HFF-Myc (cell line): ENCODE results near the gene ZBTB12.

Experiments
- DNase-seq: peaks from one replicate; pipeline ENCODE4 v3.0.0-alpha.2; 2011; ENCODE audit warnings: low read depth; ENCODE audit errors: extremely low read depth
- H3K4me3 ChIP-seq: replicated peaks from 2 replicates; pipeline ENCODE4 v1.5.1; 2011; ENCODE audit warnings: low read depth, mild to moderate bottlenecking, control low read depth, low read length
- TF ChIP-seq, protein P1 (sequence below): IDR thresholded peaks from 2 replicates; pipeline ENCODE4 v1.5.1; 2012; ENCODE audit warnings: mild to moderate bottlenecking, low read depth, low read length, control low read depth; ENCODE audit errors: missing control alignments

The ZBTB12 gene

DNA sequence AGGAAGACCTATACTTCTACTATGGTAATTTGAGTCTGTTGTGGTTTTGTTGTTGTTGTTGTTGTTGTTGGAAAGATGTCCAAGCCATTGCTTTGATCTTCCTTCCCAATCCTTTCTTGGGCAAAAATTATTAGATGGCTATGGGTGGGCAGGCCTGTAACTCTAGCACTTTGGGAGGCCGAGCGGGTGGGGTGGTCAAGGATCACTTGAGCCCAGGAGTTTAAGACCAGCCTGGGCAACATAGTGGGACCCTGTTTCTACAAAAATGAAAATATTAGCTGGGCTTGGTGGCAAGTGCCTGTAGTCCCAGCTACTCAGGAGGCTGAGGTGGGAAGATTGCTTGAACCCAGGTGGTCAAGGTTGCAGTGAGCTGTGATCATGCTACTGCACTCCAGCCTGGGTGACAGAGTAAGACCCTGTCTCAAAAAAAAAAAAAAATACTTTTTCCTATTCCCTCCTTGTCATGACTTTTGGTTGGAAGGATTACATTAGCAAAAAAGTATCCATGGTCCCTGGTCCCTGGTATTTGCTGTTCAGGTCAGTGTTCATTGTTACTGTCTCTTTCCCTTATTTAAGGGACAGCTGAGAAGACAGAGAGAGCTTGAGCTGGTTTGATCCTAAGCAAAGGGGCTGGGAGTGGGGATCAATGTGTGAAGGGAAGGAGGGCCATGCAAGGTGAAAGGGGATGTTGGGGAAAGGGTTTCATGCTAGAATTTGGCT lies 51.0 kb downstream of the ZBTB12 start:
- H3K4me3 ChIP-seq, result no peak overlapping the region
- no peak for DNase-seq
- TF ChIP-seq, protein P1, sequence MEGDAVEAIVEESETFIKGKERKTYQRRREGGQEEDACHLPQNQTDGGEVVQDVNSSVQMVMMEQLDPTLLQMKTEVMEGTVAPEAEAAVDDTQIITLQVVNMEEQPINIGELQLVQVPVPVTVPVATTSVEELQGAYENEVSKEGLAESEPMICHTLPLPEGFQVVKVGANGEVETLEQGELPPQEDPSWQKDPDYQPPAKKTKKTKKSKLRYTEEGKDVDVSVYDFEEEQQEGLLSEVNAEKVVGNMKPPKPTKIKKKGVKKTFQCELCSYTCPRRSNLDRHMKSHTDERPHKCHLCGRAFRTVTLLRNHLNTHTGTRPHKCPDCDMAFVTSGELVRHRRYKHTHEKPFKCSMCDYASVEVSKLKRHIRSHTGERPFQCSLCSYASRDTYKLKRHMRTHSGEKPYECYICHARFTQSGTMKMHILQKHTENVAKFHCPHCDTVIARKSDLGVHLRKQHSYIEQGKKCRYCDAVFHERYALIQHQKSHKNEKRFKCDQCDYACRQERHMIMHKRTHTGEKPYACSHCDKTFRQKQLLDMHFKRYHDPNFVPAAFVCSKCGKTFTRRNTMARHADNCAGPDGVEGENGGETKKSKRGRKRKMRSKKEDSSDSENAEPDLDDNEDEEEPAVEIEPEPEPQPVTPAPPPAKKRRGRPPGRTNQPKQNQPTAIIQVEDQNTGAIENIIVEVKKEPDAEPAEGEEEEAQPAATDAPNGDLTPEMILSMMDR, result no peak
